NB4 (cell line): ENCODE measurements around the gene MGAT3.
"Not testable (repeated sequence)": the region's sequence is repeated elsewhere in the genome, so short reads cannot be mapped to it uniquely, and the experiment has no call there.

Source experiments
- DNase-seq: peaks from one replicate; pipeline ENCODE4 v3.0.0; 2010; ENCODE audit warnings: low read depth
- H3K4me3 ChIP-seq: one replicate; pipeline ENCODE4 v1.5.1; 2011; ENCODE audit warnings: mild to moderate bottlenecking, low read depth, low read length, moderate library complexity
- CTCF ChIP-seq: IDR thresholded peaks from one replicate; pipeline ENCODE4 v1.5.1; 2012; ENCODE audit warnings: low read depth, low read length
- MYC ChIP-seq: IDR thresholded peaks from 2 replicates; pipeline ENCODE4 v1.6.1; 2011; ENCODE audit warnings: low read depth, low read length
- POLR2A ChIP-seq: IDR thresholded peaks from 2 replicates; pipeline ENCODE4 v1.6.1; 2011; ENCODE audit warnings: mild to moderate bottlenecking; ENCODE audit not compliant: insufficient read length; ENCODE audit errors: extremely low read depth
- TF ChIP-seq, protein P1 (sequence below): IDR thresholded peaks from 2 replicates; pipeline ENCODE4 v1.6.1; 2011; ENCODE audit warnings: low read depth, low read length

Gene MGAT3

DNA sequence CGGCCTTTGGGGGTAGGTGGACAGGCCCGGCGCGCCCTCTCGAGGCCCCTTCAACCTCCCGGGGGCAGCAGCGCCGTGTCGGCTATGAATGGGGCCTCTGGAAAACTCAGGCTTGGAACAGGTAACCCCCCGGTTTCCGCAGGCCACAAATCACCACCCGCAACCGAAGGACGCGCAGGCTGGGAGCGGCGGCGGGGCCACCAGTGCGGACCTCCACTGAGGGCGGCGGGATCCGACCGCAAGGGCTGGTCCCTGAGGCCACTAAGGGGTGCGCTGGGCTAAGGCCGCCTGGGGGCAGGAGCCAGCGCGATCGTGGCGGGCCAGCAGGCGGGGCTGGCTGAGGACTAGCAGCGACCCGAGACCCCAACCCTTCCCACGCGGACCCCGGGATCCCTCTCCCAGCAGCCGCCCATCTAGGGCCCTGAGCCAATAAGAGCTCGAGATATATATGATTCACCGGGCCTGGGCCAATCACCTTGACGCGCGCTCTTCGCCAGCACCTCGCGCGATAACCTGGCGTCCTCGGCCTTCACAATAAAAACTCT, 62.9 kb downstream of the MGAT3 start:
- H3K4me3 ChIP-seq: peak overlapping the region; percentile 98
- TF ChIP-seq POLR2A (peak; percentile 65), CTCF (no peak), MYC (peak; percentile 31; the same call in 1 of the 2 replicates)
- TF ChIP-seq, protein P1, sequence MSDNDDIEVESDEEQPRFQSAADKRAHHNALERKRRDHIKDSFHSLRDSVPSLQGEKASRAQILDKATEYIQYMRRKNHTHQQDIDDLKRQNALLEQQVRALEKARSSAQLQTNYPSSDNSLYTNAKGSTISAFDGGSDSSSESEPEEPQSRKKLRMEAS: peak; percentile 20; the same call in 1 of the 2 replicates
- DNase-seq: peak; percentile 99

- peak; percentile 82 for DNase-seq
- peak within 1 kb of the TSS; percentile 98 for H3K4me3 ChIP-seq
Measured at GRCh38 chr22:39520226-39521105, 63.7 kb downstream of the MGAT3 start, which contains the start of gene ATF4. TSS of gene ATF4 (plus strand) at chr22:39520562. CDS start at chr22:39521446, 884 bp downstream.

GRCh38 chr22:39521106-39521885, 64.5 kb downstream of the MGAT3 start:
- DNase-seq: not testable (repeated sequence)

More at GRCh38 chr22:39520226-39521105, 63.7 kb downstream of the MGAT3 start, which contains the start of gene ATF4:
- peak; percentile 81 for TF ChIP-seq POLR2A
- TF ChIP-seq, protein P1: peak; percentile 79
- TF ChIP-seq MYC: peak; percentile 93
- TF ChIP-seq CTCF: no peak

DNA sequence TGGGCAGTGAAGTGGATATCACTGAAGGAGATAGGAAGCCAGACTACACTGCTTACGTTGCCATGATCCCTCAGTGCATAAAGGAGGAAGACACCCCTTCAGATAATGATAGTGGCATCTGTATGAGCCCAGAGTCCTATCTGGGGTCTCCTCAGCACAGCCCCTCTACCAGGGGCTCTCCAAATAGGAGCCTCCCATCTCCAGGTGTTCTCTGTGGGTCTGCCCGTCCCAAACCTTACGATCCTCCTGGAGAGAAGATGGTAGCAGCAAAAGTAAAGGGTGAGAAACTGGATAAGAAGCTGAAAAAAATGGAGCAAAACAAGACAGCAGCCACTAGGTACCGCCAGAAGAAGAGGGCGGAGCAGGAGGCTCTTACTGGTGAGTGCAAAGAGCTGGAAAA, 65.3 kb downstream of the MGAT3 start:
- DNase-seq: not testable (repeated sequence)
- peak overlapping the region; percentile 98 for H3K4me3 ChIP-seq

More at GRCh38 chr22:39521106-39521885, 64.5 kb downstream of the MGAT3 start:
- H3K4me3 ChIP-seq: peak overlapping the region; percentile 98

DNA sequence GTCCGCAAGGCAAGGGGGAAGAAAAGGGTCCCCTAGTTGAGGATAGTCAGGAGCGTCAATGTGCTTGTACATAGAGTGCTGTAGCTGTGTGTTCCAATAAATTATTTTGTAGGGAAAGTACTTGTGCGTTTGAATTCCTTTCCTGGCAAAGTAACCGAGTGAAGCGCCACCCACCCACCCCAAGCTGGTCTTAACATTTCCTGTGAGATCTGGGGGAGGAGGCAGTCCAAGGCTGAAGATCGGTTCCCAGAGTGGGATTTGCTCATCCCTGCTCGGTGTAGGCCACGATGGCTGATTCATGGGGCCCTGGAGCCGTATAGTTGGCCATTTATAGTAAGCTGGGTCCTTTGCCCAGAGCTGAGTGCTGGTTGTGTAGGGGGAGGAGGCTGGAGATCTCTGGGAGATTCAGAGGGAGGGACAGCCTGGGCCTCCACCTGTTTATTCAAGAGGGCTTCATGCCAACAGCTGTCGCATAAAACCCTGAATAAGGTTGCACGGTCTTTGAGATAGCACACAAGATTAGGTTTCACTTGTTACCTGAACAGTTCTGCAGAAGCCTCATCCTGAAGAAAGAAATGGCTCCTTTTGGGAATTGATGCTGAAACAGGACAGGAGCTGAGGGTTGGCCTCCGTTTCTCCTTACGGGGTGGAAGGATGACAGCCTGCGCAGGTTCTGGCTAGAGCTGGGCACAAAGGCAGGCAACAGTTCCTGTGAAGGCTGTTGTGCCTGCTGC, 65.9 kb downstream of the MGAT3 start:
- TF ChIP-seq, protein P1: no peak
- no peak for TF ChIP-seq MYC
- peak; percentile 16 for TF ChIP-seq POLR2A
- no peak for DNase-seq
- peak overlapping the region; percentile 98 for H3K4me3 ChIP-seq

- TF ChIP-seq CTCF (no peak), MYC (no peak), POLR2A (no peak)
- TF ChIP-seq, protein P1: no peak
- DNase-seq: no peak
- H3K4me3 ChIP-seq: no peak overlapping the region
Measured at GRCh38 chr22:39524089-39524752, 67.4 kb downstream of the MGAT3 start.
